Measurements from ENCODE around the gene ABCG1. TPM values are rescaled to one million over a fixed set of nuclear protein-coding genes. Genes with fewer than 3 reads are reported as not detected.

ABCG1 gene
- total RNA-seq, 1 donor from 2014 or later, result 1.9 TPM

- H3K27ac Mint-ChIP-seq, result no peak overlapping the region
- H3K9me3 ChIP-seq (ENCODE audit: low read depth), result no peaks in the 10 kb centered on the region
- H2AFZ ChIP-seq (replicated peaks), result no peak overlapping the region
- no peak overlapping the region for H3K27ac ChIP-seq
- no peak overlapping the region for H3K4me3 ChIP-seq
- H3K79me2 ChIP-seq (ENCODE audit: low read depth), result no peaks in the 10 kb centered on the region
- no peaks in the 10 kb centered on the region for H3K27me3 ChIP-seq
- H3F3A ChIP-seq (ENCODE audit: low read depth), result no peaks in the 10 kb centered on the region
- no peaks in the 10 kb centered on the region for H3K4me1 Mint-ChIP-seq
- no peak overlapping the region for H3K4me2 ChIP-seq
- no peak for DNase-seq (ENCODE audit: low spot score)
- no peak overlapping the region for H3K9ac ChIP-seq
- no peaks in the 10 kb centered on the region for H3K36me3 Mint-ChIP-seq
- H3K27me3 Mint-ChIP-seq (ENCODE audit: insufficient read depth, low read depth), result peaks cover 9% of the 10 kb centered on the region
- no peak for TF ChIP-seq EZH2 (IDR thresholded peaks at IDR 0.05)
- TF ChIP-seq CTCF (IDR thresholded peaks at IDR 0.05), result no peak
- no peak for TF ChIP-seq EZH2phosphoT487 (IDR thresholded peaks at IDR 0.05)
- H3K4me1 ChIP-seq, result no peaks in the 10 kb centered on the region
- peaks cover 6% of the 10 kb centered on the region for H3K9me3 Mint-ChIP-seq
- no peaks in the 10 kb centered on the region for H3K36me3 ChIP-seq
- H4K20me1 ChIP-seq (ENCODE audit: low read depth), result no peaks in the 10 kb centered on the region
- no peak overlapping the region for H3K4me3 Mint-ChIP-seq
These were observed 106.0 kb downstream of the ABCG1 start for GRCh38 chr21:42324896-42325295.

- H3K36me3 ChIP-seq, result no peaks in the 10 kb centered on the region
- Mint-ChIP-seq H3K9me3 (peaks cover 16% of the 10 kb centered on the region), H3K4me3 (no peak overlapping the region), H3K27me3 (ENCODE audit: insufficient read depth, low read depth) (peaks cover 9% of the 10 kb centered on the region), H3K27ac (no peak overlapping the region), H3K4me1 (peaks cover 4% of the 10 kb centered on the region), H3K36me3 (no peaks in the 10 kb centered on the region)
- no peak overlapping the region for H3K4me3 ChIP-seq
- no peaks in the 10 kb centered on the region for H4K20me1 ChIP-seq (ENCODE audit: low read depth)
- H3K27me3 ChIP-seq, result no peaks in the 10 kb centered on the region
- no peak overlapping the region for H3K27ac ChIP-seq
- no peak overlapping the region for H2AFZ ChIP-seq (replicated peaks)
- H3K4me1 ChIP-seq, result no peaks in the 10 kb centered on the region
- no peak overlapping the region for H3K4me2 ChIP-seq
- H3K9ac ChIP-seq, result no peak overlapping the region
- no peaks in the 10 kb centered on the region for H3K9me3 ChIP-seq (ENCODE audit: low read depth)
- DNase-seq (ENCODE audit: low spot score), result no peak
- no peak for TF ChIP-seq EZH2phosphoT487 (IDR thresholded peaks at IDR 0.05)
- TF ChIP-seq EZH2 (IDR thresholded peaks at IDR 0.05), result no peak
- no peak for TF ChIP-seq CTCF (IDR thresholded peaks at IDR 0.05)
- H3K79me2 ChIP-seq (ENCODE audit: low read depth), result no peaks in the 10 kb centered on the region
- no peaks in the 10 kb centered on the region for H3F3A ChIP-seq (ENCODE audit: low read depth)
These were observed 111.7 kb downstream of the ABCG1 start for GRCh38 chr21:42330380-42331371.

- no peaks in the 10 kb centered on the region for H3K27me3 ChIP-seq
- no peak overlapping the region for H3K4me2 ChIP-seq
- no peaks in the 10 kb centered on the region for H3F3A ChIP-seq (ENCODE audit: low read depth)
- H4K20me1 ChIP-seq (ENCODE audit: low read depth), result no peaks in the 10 kb centered on the region
- H3K4me1 ChIP-seq, result peaks cover 10% of the 10 kb centered on the region
- TF ChIP-seq EZH2 (IDR thresholded peaks at IDR 0.05), result no peak
- TF ChIP-seq CTCF (IDR thresholded peaks at IDR 0.05), result no peak
- TF ChIP-seq EZH2phosphoT487 (IDR thresholded peaks at IDR 0.05), result no peak
- H3K36me3 ChIP-seq, result no peaks in the 10 kb centered on the region
- DNase-seq (ENCODE audit: low spot score), result no peak
- no peaks in the 10 kb centered on the region for H3K9me3 ChIP-seq (ENCODE audit: low read depth)
- no peak overlapping the region for H3K27ac ChIP-seq
- H3K36me3 Mint-ChIP-seq, result no peaks in the 10 kb centered on the region
- H3K27me3 Mint-ChIP-seq (ENCODE audit: insufficient read depth, low read depth), result peaks cover 7% of the 10 kb centered on the region
- H3K4me3 ChIP-seq, result no peak overlapping the region
- H2AFZ ChIP-seq (replicated peaks), result no peak overlapping the region
- H3K4me3 Mint-ChIP-seq, result no peak overlapping the region
- H3K27ac Mint-ChIP-seq, result no peak overlapping the region
- no peaks in the 10 kb centered on the region for H3K79me2 ChIP-seq (ENCODE audit: low read depth)
- H3K9ac ChIP-seq, result no peak overlapping the region
- H3K4me1 Mint-ChIP-seq, result peaks cover 12% of the 10 kb centered on the region
- H3K9me3 Mint-ChIP-seq, result peaks cover 16% of the 10 kb centered on the region
These were observed 112.7 kb downstream of the ABCG1 start for GRCh38 chr21:42331660-42332059.
